ENCODE data around the gene ABR. TPM values are rescaled to one million over a fixed set of nuclear protein-coding genes. Genes with fewer than 3 reads are reported as not detected.

The ABR gene
- total RNA-seq, 1 experiment from 2014 or later, result 78.3 TPM

GRCh38 chr17:1012823-1013728 is 166.7 kb downstream of the ABR start:
- ChIA-PET CTCF (no interaction called here), POLR2A (no interaction called here)
- Histone ChIP-seq H3K36me3 (ENCODE audit: control insufficient read depth, insufficient read depth, low read length) (peaks cover 1% of the 10 kb centered on the region; the same call in 1 of the 2 replicates), H3K4me1 (no peaks in the 10 kb centered on the region), H3K27me3 (replicated peaks; ENCODE audit: control insufficient read depth, insufficient read depth, low read length) (no peaks in the 10 kb centered on the region), H3K9me3 (no peaks in the 10 kb centered on the region), H3K4me3 (ENCODE audit: low read depth, low read length) (no peak overlapping the region)
- Mint-ChIP-seq H3K36me3 (ENCODE audit: insufficient read depth, unreplicated experiment) (peaks cover 15% of the 10 kb centered on the region), H3K9me3 (ENCODE audit: unreplicated experiment) (no peaks in the 10 kb centered on the region), H3K4me1 (ENCODE audit: low read depth, unreplicated experiment) (no peaks in the 10 kb centered on the region), H3K27me3 (ENCODE audit: insufficient read depth, unreplicated experiment) (no peaks in the 10 kb centered on the region), H3K4me3 (ENCODE audit: unreplicated experiment) (no peak overlapping the region), H3K27ac (ENCODE audit: unreplicated experiment) (no peak overlapping the region)
- TF ChIP-seq, protein P1, sequence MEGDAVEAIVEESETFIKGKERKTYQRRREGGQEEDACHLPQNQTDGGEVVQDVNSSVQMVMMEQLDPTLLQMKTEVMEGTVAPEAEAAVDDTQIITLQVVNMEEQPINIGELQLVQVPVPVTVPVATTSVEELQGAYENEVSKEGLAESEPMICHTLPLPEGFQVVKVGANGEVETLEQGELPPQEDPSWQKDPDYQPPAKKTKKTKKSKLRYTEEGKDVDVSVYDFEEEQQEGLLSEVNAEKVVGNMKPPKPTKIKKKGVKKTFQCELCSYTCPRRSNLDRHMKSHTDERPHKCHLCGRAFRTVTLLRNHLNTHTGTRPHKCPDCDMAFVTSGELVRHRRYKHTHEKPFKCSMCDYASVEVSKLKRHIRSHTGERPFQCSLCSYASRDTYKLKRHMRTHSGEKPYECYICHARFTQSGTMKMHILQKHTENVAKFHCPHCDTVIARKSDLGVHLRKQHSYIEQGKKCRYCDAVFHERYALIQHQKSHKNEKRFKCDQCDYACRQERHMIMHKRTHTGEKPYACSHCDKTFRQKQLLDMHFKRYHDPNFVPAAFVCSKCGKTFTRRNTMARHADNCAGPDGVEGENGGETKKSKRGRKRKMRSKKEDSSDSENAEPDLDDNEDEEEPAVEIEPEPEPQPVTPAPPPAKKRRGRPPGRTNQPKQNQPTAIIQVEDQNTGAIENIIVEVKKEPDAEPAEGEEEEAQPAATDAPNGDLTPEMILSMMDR (IDR thresholded peaks at IDR 0.05; ENCODE audit: insufficient read depth in 1 of 2, low read depth in 1 of 2, low read length in 1 of 2, severe bottlenecking in 1 of 2, unreplicated experiment in 1 of 2), result no peak
- BruUV-seq (replicated peaks), result no TSS peak
- intact Hi-C loops (cut with micrococcal nuclease; ENCODE audit: unreplicated experiment), result no loop called here
- no peak for DNase-seq

- ChIA-PET POLR2A (no interaction called here), CTCF (interaction anchor here (1.7 kb wide), 1 partner anchor 44 kb away, joined by 6 read pairs; no protein-coding TSS in a partner anchor)
- intact Hi-C loops (cut with micrococcal nuclease; ENCODE audit: unreplicated experiment), result no loop called here
- no peaks in the 10 kb centered on the region for H3K27me3 Mint-ChIP-seq (ENCODE audit: insufficient read depth, unreplicated experiment)
- Histone ChIP-seq H3K4me1 (no peaks in the 10 kb centered on the region), H3K4me3 (ENCODE audit: low read depth, low read length) (no peak overlapping the region), H3K9me3 (no peaks in the 10 kb centered on the region), H3K27me3 (replicated peaks; ENCODE audit: control insufficient read depth, insufficient read depth, low read length) (no peaks in the 10 kb centered on the region), H3K36me3 (ENCODE audit: control insufficient read depth, insufficient read depth, low read length) (peaks cover 1% of the 10 kb centered on the region; the same call in 1 of the 2 replicates)
- no TSS peak for BruUV-seq (replicated peaks)
- H3K27ac Mint-ChIP-seq (ENCODE audit: unreplicated experiment), result peak overlapping the region; percentile 29
- H3K4me1 Mint-ChIP-seq (ENCODE audit: low read depth, unreplicated experiment), result no peaks in the 10 kb centered on the region
- no peak for DNase-seq
- H3K9me3 Mint-ChIP-seq (ENCODE audit: unreplicated experiment), result no peaks in the 10 kb centered on the region
- H3K36me3 Mint-ChIP-seq (ENCODE audit: insufficient read depth, unreplicated experiment), result peaks cover 19% of the 10 kb centered on the region
- TF ChIP-seq, protein P1 (IDR thresholded peaks at IDR 0.05; ENCODE audit: insufficient read depth in 1 of 2, low read depth in 1 of 2, low read length in 1 of 2, severe bottlenecking in 1 of 2, unreplicated experiment in 1 of 2), result no peak
- H3K4me3 Mint-ChIP-seq (ENCODE audit: unreplicated experiment), result no peak overlapping the region
Observed at GRCh38 chr17:1011760-1012735, 167.7 kb downstream of the ABR start.

- peaks cover 1% of the 10 kb centered on the region; the same call in 1 of the 2 replicates for H3K36me3 ChIP-seq (ENCODE audit: control insufficient read depth, insufficient read depth, low read length)
- no peaks in the 10 kb centered on the region for H3K27me3 ChIP-seq (replicated peaks; ENCODE audit: control insufficient read depth, insufficient read depth, low read length)
- H3K9me3 ChIP-seq, result no peaks in the 10 kb centered on the region
- H3K4me1 Mint-ChIP-seq (ENCODE audit: low read depth, unreplicated experiment), result no peaks in the 10 kb centered on the region
- H3K4me3 ChIP-seq (ENCODE audit: low read depth, low read length), result no peak overlapping the region
- POLR2A ChIA-PET, result no interaction called here
- no peaks in the 10 kb centered on the region for H3K27me3 Mint-ChIP-seq (ENCODE audit: insufficient read depth, unreplicated experiment)
- TF ChIP-seq, protein P1 (IDR thresholded peaks at IDR 0.05; ENCODE audit: insufficient read depth in 1 of 2, low read depth in 1 of 2, low read length in 1 of 2, severe bottlenecking in 1 of 2, unreplicated experiment in 1 of 2), result no peak
- H3K4me3 Mint-ChIP-seq (ENCODE audit: unreplicated experiment), result no peak overlapping the region
- BruUV-seq (replicated peaks), result no TSS peak
- intact Hi-C loops (cut with micrococcal nuclease; ENCODE audit: unreplicated experiment), result no loop called here
- no peaks in the 10 kb centered on the region for H3K9me3 Mint-ChIP-seq (ENCODE audit: unreplicated experiment)
- DNase-seq, result no peak
- H3K36me3 Mint-ChIP-seq (ENCODE audit: insufficient read depth, unreplicated experiment), result peaks cover 16% of the 10 kb centered on the region
- peak overlapping the region; percentile 29 for H3K27ac Mint-ChIP-seq (ENCODE audit: unreplicated experiment)
- CTCF ChIA-PET, result interaction anchor here (1.7 kb wide), 1 partner anchor 45 kb away, joined by 6 read pairs; no protein-coding TSS in a partner anchor
- H3K4me1 ChIP-seq, result peaks cover 4% of the 10 kb centered on the region
Observed at GRCh38 chr17:1011138-1011537, 168.6 kb downstream of the ABR start.

All from Caco-2 (cell line).